ENCODE data around the gene MVP.
"Not testable (repeated sequence)": the region's sequence is repeated elsewhere in the genome, so short reads cannot be mapped to it uniquely, and the experiment has no call there.

The MVP gene

DNA sequence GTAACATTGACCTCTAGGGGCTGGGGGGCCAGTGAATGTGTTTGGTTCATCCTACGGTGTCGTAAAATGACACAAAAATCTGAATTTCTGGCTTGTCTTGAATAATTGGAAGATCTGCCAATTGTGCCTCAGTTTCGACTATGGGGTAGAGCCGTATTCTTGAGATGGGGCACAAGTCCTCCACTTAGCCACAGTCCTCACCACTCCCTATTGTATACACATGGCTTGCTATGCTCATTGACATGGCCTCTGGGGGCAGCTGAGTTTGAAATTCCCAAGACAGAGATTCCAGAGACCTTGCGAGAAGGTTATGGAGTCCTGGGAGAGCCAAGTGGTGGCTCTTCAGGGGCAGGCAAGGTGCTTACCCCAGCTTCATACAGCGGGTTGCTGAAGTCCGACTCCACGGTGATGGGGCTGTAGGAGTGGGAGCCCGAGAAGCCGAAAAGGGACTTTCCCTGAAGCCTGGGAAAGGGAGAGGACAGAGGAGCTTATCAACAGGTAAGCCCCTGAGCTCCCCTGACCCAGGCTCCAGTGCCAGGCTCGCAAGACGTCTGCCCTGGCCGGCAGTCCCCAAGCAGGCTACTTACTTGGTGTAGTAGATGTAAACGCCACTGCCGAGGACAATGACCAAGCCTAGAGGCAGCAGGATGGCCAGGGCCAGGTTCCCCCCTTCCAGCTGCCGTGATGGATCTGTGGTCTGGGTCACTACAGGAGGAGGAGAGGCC is 51.7 kb downstream of the MVP start:
- no peak for DNase-seq (ENCODE audit: low read depth in 2 of 2)

DNA sequence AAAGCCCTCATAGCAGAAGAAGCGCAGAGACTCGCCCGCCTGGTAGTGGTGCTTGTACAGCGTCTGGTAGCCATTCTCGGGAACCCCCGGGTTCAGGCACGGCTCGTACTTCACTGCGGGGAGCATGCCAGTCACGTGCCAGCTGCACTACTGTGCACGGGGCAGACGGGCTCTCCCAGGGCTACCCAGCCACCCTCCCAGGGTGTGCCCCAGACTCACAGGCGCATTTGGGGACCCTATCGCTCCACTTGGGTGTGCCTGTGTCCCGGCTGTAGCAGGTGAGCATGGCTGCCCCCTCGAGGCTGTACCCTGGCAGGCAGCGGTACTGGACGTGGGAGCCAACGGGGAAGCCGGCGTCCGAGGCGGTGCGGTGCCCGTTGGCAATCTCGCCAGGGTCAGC is 53.1 kb downstream of the MVP start:
- no peak for DNase-seq (ENCODE audit: low read depth in 2 of 2)

DNA sequence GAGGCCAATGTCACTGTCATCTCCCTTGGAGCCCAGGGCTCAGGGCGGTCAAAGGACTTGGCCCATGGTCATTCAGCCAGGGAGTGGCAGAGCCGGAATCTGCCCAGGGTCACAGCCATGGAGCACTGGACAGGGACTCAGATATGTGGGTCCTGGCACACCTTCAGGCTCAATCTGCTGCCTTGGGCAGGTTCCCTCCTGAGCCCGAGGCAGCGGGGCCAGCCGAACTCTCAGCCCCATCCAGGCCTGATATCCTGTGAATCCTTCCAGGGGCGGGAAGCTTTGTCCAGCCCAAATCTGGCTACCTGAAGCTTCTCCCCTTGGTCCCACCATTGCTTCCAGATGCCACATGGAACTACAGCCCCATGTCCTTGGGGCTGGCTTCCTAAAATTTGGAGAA is 54.9 kb downstream of the MVP start:
- DNase-seq (ENCODE audit: low read depth in 2 of 2): no peak

DNA sequence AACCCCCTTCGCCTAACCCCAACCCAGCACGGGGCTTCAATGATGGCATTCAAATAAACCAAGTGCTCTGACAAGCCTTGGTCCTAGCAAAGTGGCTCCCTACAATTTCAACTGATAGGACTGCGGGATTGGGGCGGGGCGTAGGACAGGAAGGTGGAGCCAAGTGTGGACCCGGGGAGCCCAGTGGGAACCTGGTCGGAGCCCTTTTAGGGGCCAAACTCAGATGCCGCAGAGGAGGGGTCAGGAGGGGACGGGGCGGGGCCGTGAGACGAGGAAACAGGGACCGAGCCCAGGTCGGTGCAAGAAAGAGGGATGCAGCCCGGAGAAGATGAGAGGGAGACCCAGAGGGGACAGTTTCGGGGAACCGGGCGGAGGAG is 55.9 kb downstream of the MVP start:
- no peak for DNase-seq (ENCODE audit: low read depth in 2 of 2)

DNA sequence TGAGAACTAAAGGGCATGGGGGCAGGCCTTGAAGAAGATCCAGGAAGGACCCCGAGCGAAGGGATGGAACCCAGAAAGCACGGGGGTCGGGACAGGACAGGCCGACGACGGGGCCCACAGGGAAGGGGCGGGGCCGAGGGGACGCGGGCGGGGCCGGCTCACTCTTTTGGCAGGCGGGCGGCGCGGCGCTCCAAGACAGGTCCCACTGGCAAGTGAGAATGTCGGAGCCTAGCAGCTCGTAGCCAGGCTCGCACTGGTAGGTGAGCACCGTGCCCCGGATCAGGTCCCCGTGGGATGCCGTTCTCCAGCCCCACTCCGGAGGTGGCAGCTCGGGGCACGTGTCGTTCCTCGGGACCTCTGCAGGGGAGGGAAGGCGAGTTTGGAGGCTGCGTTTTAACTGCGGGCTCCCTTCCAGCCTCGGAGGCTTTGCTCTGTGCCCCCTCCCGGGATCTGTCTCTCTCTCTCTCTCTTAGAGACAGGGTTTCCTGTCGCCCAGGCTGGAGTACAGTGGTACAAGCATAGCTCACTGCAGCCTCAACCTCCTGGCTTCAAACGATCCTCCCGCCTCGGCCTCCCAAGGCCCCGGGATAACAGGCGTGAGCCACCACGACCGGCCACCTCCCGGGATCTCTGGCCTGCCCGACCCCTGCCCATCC is 56.5 kb downstream of the MVP start:
- DNase-seq (ENCODE audit: low read depth in 2 of 2): no peak

DNA sequence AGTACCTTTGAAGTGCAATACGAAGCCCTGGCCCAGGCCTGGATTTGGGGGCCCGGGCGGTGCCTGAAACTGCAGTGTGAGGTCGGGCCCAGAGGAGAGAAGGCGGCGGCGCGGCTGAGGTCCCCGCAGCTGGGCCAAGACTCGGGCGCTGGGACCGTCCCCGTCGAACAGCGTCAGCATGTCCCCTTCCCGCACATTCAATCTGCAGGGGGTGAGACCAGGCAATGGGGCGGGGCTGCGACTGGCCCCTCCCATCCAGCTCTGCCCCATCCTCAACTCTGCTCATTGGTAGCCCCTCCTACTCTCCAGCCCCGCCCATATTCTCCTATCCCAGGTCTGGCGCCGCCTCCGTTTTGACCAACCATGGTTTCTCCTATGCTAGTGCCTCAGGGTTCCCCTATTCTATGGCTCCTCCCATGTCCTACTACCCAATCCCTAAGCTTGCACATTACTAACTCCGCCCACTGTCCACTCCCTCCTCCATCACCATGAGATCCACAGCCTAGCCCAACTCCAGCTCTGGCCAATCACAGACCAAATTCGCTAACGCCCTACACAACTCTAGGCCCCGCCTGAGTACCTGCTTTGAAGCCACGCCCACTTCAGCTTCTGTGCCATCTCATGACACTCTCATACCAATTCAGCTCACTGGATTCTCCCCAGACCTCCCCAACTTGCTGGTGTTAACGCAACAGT is 57.2 kb downstream of the MVP start:
- DNase-seq (ENCODE audit: low read depth in 2 of 2): no peak

DNA sequence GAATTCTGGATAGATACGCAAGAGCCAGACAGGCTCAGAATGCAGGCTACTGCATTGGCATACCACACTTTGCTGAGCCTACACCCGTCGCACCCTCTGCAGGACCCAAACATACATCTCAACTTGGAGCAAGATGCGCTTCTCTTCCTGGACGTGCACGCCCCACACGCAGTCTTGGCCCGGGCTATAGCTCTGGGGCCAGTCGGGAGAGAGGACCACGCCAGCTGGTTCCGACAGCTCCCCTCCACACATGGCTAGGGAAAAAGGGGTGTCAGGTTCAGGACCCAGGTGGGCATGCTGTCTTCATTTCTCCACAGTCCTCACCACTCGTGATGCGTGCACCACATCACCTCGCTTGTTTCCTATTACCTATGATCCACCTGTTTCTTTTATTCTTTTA is 57.9 kb downstream of the MVP start:
- no peak for DNase-seq (ENCODE audit: low read depth in 2 of 2)

DNA sequence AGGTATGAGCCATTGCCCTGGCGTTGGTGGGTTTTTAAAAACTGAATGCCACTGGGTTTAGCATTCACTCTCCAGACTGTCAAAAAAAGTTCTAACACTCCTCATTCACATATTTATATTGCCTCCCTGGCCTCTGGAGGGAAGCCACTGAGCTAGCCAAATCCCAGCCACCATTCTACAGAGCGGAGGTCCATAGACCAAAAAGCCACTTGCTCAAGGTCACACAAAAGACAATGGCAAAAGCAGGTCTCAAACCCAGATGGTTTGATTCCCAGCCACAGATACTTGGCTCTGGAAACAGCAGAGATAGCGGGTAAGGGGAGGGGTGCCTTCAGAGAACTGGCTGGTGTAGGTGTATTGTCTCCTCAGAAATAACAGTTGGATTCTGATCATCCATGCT is 60.8 kb downstream of the MVP start:
- DNase-seq (ENCODE audit: low read depth in 2 of 2): no peak

DNA sequence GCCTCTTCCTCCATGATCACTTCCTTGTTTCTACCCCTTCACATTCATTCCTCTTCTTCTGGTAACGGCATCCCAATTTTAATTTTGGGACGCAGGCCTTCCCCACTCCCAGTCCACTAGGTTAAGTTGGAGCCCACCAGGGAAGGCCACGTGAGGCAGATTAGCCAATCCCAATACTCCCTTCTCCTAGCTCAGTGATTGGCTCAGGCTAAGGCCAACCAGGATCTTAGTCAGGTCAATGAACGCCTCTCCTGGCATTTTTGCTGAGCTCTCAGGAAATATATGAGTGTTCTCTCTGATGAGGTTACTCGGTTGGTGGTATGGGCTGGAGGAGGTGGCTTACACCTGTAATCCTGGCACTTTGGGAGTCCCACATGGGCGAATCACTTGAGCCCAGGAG is 63.7 kb downstream of the MVP start:
- DNase-seq (ENCODE audit: low read depth in 2 of 2): no peak

DNA sequence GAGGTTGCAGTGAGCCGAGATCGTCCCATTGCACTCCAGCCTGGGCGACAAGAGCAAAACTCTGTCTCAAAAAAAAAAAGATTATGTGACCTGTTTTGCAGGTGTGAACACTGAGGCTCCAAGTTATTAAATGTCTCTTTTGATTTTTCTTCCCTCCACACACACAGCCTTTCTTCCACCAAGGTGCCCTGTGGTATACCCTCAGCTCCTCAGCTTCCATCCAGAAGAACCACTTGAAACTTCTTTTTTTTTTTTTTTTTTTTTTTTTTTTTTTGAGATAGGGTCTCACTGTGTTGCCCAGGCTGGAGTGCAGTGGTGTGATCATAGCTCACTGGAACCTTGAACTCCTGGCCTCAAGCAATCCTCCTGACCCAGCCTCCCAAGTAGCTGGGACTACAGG is 69.1 kb downstream of the MVP start:
- not testable (repeated sequence) for DNase-seq (ENCODE audit: low read depth in 2 of 2)

DNA sequence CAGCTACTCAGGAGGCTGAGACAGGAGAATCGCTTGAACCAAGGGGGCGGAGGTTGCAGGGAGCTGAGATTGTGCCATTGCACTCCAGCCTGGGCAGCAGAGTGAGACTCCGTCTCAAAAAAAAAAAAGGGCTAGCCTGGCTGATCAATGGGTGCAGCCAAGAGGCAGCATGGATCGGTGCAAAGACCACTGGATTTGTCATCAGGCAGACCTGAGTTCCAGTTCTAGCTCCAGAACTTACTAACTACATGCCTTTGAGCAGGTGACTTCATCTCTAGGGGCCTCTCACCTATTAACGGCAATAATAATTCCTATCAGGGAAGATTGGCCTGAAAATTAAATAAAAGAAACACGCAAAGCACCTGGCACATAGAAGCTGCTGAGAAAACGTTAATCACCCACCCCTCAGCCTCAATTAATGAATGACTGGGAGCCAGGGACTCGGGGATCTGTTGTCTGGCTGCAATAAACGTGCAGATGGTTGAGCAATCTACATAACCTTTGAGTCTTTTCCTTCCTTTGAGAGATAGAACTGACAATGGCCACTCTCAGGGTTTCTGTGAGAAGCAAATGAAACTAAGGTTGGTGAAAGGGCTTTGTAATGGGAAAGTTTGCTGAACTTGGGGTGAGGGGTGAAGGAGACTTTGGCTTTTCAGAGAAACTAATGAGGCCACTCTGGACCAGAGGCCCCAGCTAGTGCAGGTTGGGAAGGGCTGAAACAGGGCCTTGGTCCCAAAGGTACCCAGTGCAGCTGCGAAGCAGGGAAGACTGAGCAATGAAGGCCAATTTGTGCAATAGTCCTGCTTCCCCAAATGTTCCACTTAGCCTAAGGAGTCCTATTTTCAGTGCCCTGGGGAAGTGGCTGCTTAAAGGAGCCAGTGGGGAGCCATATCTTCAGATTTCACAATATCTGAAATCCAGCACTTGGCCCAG is 71.5 kb downstream of the MVP start:
- DNase-seq (ENCODE audit: low read depth in 2 of 2): no peak

DNA sequence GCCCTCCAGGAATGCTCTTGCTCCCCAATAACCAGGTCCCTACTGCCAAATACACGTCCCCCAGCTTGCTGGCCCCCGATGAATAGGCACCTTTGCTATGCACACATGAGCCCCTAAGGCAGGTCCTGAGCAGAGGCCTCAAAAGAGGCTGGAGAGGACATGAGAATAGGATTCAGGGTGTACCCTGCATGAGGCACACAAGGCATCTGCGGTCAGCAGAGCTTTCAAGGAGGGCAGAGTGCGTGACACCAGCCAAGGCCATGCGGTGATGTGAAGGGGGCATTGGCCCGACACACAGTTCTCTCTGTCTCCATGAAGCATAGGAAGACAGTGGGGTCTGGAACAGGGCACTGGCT is 72.2 kb downstream of the MVP start:
- DNase-seq (ENCODE audit: low read depth in 2 of 2): no peak

DNA sequence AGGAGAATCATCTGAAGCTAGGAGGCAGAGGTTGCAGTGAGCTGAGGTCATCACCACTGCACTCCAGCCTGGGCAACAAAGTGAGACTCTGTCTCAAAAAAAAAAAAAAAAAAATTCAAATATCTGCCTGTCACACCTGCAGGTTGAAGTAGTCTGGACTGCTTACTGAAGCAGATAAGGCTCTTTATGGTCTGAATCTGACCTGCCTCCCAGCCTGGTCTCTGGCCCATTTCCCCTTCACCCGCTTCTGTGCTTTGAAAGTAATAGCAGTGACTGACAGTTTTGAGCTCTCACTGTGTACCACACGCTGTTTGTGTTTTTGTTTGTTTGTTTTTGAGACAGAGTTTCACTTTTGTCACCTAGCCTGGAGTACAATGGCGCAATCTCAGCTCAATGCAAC is 73.3 kb downstream of the MVP start:
- no peak for DNase-seq (ENCODE audit: low read depth in 2 of 2)

DNA sequence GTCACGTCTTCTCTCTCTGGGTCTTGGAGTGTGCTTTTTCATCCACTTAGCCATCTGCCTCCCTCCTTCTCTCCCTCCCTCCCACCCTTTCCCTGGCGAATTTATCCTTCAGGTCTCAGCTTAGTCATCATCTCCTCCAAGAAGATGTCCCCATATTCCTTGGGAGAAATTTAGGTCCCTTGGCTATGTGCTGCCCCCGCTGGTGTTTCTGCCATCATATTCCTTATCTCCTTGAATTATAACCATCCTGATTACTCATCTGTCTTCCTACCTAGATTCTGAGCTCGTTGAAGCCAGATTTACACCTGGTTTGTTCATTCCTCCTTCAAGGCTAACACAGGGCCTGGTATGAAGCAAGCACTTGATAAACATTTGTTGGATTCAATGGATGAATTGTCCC is 74.1 kb downstream of the MVP start:
- DNase-seq (ENCODE audit: low read depth in 2 of 2): no peak

DNA sequence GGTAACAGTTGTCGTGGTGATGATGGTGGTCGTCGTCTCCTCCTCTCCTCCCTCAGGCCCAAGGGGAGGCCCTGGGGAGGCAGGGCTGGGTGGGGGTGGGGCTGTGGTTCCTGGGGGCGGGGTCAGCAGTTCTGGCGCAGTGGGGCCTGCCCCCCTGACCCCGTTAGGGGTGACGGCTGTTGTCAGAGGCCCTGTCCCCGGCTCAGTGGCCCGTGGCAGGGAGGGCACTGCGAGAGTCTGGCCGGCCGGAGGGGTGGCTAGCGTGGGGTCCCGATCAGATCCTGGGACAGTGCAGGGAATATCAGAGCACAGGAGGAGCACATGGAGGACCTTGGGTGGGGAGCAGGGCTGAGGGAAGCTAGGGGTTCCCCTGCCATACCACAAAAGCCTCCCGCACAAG is 76.6 kb downstream of the MVP start:
- DNase-seq (ENCODE audit: low read depth in 2 of 2): no peak

DNA sequence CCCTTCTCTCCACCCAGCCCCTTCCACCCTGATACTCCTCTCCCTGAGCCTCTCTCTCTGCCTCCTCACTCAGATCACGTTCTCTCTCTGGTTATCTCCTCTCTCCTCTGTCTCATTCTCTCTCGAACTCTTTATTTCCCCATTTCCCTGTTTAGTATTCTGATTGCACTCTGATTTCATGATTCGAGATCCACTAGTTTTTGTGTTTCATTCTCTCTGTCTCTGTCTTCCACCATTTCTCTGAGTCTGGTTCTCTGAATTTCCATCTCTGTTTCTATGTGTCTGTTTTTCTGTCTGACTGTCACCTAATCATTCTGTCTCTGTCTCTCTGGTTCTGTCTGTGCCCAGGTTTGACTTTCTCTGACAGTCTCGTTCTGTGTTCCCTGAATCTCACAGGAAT is 77.1 kb downstream of the MVP start:
- no peak for DNase-seq (ENCODE audit: low read depth in 2 of 2)

Data from activated CD8-positive, alpha-beta memory T cell treated with anti-CD3 and anti-CD28 coated beads for 4 hours (primary cell).